OCI-LY3 (cell line): ENCODE measurements around the gene HIVEP3.

Experiments
- H2AFZ ChIP-seq: fragments of 200-600, 300-600 bp; shearing (Covaris generic); 2 replicates; pipeline ENCODE4 v1.6.0; 2014; ENCODE audit warnings: antibody characterized with exemption, low read depth, low read length
- H3K27ac ChIP-seq: fragments of 200-600, 300-600 bp; sonication (generic); 2 replicates; pipeline ENCODE4 v1.5.1; 2014; ENCODE audit warnings: mild to moderate bottlenecking, low read length, moderate library complexity, mixed read lengths
- H3K27me3 ChIP-seq: fragments of 200-600, 300-600 bp; sonication (generic); 2 replicates; pipeline ENCODE4 v1.6.1; 2014; ENCODE audit warnings: low read depth, low read length, mixed read lengths
- H3K36me3 ChIP-seq: fragments of 200-600, 300-600 bp; sonication (generic); replicated peaks from 2 replicates; pipeline ENCODE3; 2014; ENCODE audit warnings: low read depth, low read length, mixed read lengths
- H3K4me1 ChIP-seq: fragments of 300-600, 200-600 bp; sonication (generic); 2 replicates; pipeline ENCODE4 v1.6.1; 2014; ENCODE audit warnings: low read length, mixed read lengths
- H3K4me2 ChIP-seq: fragments of 200-600, 300-600 bp; sonication (generic); 2 replicates; pipeline ENCODE4 v1.6.1; 2014; ENCODE audit warnings: low read length, mixed read lengths
- H3K4me3 ChIP-seq: fragments of 300-600, 200-600 bp; sonication (generic); 2 replicates; pipeline ENCODE4 v1.5.1; 2014; ENCODE audit warnings: antibody characterized with exemption, mild to moderate bottlenecking, low read length, moderate library complexity
- H3K79me2 ChIP-seq: fragments of 300-600, 200-600 bp; shearing (Covaris generic); 2 replicates; pipeline ENCODE4 v1.6.1; 2014; ENCODE audit warnings: mild to moderate bottlenecking, low read length, mixed read lengths
- H3K9ac ChIP-seq: fragments of 300-600, 200-600 bp; shearing (Covaris generic); 2 replicates; pipeline ENCODE4 v1.6.0; 2014; ENCODE audit warnings: mild to moderate bottlenecking, low read length, moderate library complexity
- H3K9me3 ChIP-seq: fragments of 200-600, 300-600 bp; shearing (Covaris generic); 2 replicates; pipeline ENCODE4 v1.6.1; 2014; ENCODE audit warnings: low read length, mixed read lengths; ENCODE audit not compliant: insufficient read depth
- H4K20me1 ChIP-seq: fragments of 200-600, 300-600 bp; sonication (generic); 2 replicates; pipeline ENCODE4 v1.6.1; 2016; ENCODE audit warnings: low read length, mixed read lengths; ENCODE audit not compliant: insufficient read depth
- EZH2phosphoT487 ChIP-seq: fragments of 200-600 bp; shearing (Covaris generic); IDR thresholded peaks from 2 replicates; pipeline ENCODE4 v1.6.1; 2018; ENCODE audit warnings: antibody characterized with exemption, mixed run types, low read depth
- TF ChIP-seq, protein P1 (sequence below): fragments of 200-600, 300-600 bp; sonication (generic); IDR thresholded peaks from 2 replicates; pipeline ENCODE4 v1.5.1; 2014; ENCODE audit warnings: antibody characterized with exemption, low read length, low read depth

HIVEP3 gene

DNA sequence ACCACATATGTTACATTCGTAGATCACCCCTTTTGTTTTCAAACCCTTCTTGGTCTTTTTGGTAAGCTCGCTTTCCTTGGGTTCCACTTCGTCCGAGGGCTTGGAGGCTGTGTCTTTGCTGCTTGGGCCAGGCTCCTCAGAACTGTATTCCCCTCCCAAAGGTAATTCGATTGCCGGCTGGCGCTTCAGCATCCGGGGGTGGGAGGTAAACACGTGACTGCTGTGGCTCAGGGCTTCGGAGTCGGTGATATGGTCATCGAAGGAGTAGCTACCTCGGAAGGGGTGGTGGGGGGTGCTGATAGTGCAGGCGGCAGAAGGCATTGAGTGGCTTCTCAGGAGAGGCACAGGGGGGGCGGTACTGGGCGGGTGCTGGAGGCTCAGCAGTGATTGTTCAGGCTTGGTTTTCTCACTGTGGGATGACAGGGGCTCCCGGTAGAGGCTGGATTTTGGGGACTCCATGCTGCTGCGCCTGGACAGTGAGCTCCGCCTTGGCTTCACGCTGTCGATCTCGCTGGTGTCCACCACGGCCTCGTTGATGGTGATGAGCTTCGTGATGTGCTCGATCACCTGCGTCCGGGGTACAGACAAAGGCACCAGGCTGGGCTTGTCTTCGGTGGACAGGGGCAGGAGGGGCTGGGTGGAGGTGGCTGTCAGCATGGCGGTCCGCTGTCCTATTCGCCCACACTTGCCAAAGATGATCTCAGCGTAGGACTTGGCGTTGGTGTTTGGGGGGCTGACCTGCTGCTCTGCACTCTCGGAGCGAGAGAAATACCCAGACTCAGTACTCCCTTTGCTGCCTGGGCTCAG, 335.7 kb downstream of the HIVEP3 start:
- H4K20me1 ChIP-seq, result peaks cover 60% of the 10 kb centered on the region
- no peaks in the 10 kb centered on the region for H3K27me3 ChIP-seq

DNA sequence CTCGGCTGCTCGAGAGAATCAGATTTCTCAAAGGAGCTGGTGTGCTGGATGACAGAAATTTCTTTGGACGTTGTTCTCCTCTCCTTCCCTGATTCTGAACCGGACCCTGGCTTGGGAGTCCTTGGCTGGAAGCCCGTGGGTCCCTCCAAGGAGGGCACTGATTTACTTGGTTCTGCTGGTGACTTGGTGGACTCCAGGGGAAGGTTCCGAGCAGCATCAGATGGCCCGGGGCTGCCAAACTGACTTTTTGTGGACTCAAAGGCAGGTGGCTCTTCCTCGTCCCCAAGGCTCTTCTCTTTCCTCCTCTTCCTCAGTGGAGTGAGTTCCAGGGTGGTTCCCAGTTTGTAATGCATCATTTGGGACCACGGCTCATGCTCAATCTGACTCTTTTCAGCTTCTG, 336.4 kb downstream of the HIVEP3 start:
- Histone ChIP-seq H3K79me2 (peaks cover 89% of the 10 kb centered on the region), H3K27ac (no peak overlapping the region), H3K9ac (no peak overlapping the region), H3K9me3 (no peaks in the 10 kb centered on the region), H3K4me2 (no peak overlapping the region), H2AFZ (no peak overlapping the region), H4K20me1 (peaks cover 56% of the 10 kb centered on the region), H3K27me3 (no peaks in the 10 kb centered on the region), H3K4me1 (no peaks in the 10 kb centered on the region), H3K4me3 (no peak overlapping the region), H3K36me3 (peaks cover 37% of the 10 kb centered on the region)
- TF ChIP-seq, protein P1, sequence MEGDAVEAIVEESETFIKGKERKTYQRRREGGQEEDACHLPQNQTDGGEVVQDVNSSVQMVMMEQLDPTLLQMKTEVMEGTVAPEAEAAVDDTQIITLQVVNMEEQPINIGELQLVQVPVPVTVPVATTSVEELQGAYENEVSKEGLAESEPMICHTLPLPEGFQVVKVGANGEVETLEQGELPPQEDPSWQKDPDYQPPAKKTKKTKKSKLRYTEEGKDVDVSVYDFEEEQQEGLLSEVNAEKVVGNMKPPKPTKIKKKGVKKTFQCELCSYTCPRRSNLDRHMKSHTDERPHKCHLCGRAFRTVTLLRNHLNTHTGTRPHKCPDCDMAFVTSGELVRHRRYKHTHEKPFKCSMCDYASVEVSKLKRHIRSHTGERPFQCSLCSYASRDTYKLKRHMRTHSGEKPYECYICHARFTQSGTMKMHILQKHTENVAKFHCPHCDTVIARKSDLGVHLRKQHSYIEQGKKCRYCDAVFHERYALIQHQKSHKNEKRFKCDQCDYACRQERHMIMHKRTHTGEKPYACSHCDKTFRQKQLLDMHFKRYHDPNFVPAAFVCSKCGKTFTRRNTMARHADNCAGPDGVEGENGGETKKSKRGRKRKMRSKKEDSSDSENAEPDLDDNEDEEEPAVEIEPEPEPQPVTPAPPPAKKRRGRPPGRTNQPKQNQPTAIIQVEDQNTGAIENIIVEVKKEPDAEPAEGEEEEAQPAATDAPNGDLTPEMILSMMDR, result no peak
- TF ChIP-seq EZH2phosphoT487, result no peak

More for the DNA sequence above, 335.7 kb downstream of the HIVEP3 start:
- Histone ChIP-seq H3K9me3 (no peaks in the 10 kb centered on the region), H3K4me1 (no peaks in the 10 kb centered on the region), H3K79me2 (peaks cover 89% of the 10 kb centered on the region), H3K4me2 (no peak overlapping the region), H3K36me3 (peaks cover 33% of the 10 kb centered on the region), H3K4me3 (no peak overlapping the region), H2AFZ (no peak overlapping the region), H3K9ac (no peak overlapping the region), H3K27ac (no peak overlapping the region)
- no peak for TF ChIP-seq EZH2phosphoT487
- TF ChIP-seq, protein P1, result no peak

DNA sequence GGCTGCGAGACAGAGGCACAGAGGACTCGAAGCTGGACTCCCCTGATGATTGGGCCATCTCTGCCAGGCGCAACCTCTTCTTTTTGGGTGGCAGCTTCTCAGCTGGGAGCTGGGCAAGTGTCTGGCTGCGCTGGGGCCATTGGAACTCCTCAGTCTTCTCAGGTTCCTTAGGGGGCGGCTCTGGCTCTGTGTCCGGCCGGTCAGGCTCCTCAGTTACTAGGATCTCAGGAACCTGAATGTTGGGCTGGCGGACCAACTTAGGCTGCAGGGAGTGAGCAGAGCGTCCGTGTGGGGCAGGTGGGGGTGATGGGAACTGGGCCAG, 336.8 kb downstream of the HIVEP3 start:
- TF ChIP-seq, protein P1, result no peak
- Histone ChIP-seq H3K27ac (no peak overlapping the region), H3K4me1 (no peaks in the 10 kb centered on the region), H4K20me1 (peaks cover 56% of the 10 kb centered on the region), H2AFZ (no peak overlapping the region), H3K79me2 (peaks cover 89% of the 10 kb centered on the region), H3K9ac (no peak overlapping the region), H3K27me3 (no peaks in the 10 kb centered on the region), H3K36me3 (peaks cover 41% of the 10 kb centered on the region), H3K9me3 (no peaks in the 10 kb centered on the region), H3K4me2 (no peak overlapping the region), H3K4me3 (no peak overlapping the region)

DNA sequence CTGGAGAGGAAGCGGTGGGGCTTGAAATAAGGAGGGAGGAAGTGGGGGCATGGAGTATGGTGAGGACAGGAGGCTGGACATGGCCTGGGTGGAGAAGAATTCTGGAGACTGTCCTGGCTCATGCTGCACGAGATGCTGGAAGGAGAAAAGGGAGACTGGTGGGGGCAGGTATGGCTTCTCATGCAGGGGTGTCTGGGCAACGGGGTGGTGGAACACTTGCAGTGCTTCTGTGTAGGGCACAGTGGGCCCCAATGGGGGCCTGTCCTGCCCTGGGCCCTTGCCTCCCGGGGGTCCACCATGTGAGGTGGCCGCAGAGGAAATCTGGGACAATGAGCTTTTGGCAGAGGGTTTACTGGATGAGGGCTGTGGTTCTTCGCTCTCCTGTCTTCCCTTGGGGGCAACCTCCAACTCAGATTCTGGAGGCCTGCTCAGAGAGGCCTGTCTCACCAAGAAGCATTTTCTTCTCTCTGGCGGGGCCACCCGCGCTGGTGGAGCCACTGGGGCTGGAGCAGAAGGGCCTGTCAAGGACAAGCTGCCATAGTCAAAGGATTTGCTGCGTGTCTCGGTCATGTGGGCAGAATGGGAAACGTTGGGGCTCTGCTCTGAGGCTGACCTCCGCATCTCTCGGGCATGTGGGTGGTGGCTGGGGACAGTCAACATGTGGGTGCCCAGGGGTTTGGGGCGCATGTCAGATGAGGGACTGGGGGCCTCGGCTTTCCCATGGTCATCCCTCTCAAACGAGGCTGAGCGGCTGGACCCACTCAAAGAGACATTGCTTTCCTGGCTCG, 337.3 kb downstream of the HIVEP3 start:
- H3K36me3 ChIP-seq, result peaks cover 41% of the 10 kb centered on the region
- H3K27me3 ChIP-seq, result no peaks in the 10 kb centered on the region
- peaks cover 53% of the 10 kb centered on the region for H4K20me1 ChIP-seq
- H3K79me2 ChIP-seq, result peaks cover 90% of the 10 kb centered on the region
- no peak for TF ChIP-seq EZH2phosphoT487
- TF ChIP-seq, protein P1, result no peak
- H2AFZ ChIP-seq, result no peak overlapping the region
- H3K9ac ChIP-seq, result no peak overlapping the region
- H3K4me1 ChIP-seq, result no peaks in the 10 kb centered on the region
- no peak overlapping the region for H3K4me2 ChIP-seq
- no peaks in the 10 kb centered on the region for H3K9me3 ChIP-seq
- no peak overlapping the region for H3K4me3 ChIP-seq
- no peak overlapping the region for H3K27ac ChIP-seq
